HFF-Myc (cell line): ENCODE measurements around the gene HCRT.

ENCODE experiments used
- DNase-seq: peaks from one replicate; pipeline ENCODE4 v3.0.0-alpha.2; 2011; ENCODE audit warnings: low read depth; ENCODE audit errors: extremely low read depth
- H3K4me3 ChIP-seq: replicated peaks from 2 replicates; pipeline ENCODE4 v1.5.1; 2011; ENCODE audit warnings: low read depth, mild to moderate bottlenecking, control low read depth, low read length
- TF ChIP-seq, protein P1 (sequence below): IDR thresholded peaks from 2 replicates; pipeline ENCODE4 v1.5.1; 2012; ENCODE audit warnings: mild to moderate bottlenecking, low read depth, low read length, control low read depth; ENCODE audit errors: missing control alignments

Gene HCRT

DNA sequence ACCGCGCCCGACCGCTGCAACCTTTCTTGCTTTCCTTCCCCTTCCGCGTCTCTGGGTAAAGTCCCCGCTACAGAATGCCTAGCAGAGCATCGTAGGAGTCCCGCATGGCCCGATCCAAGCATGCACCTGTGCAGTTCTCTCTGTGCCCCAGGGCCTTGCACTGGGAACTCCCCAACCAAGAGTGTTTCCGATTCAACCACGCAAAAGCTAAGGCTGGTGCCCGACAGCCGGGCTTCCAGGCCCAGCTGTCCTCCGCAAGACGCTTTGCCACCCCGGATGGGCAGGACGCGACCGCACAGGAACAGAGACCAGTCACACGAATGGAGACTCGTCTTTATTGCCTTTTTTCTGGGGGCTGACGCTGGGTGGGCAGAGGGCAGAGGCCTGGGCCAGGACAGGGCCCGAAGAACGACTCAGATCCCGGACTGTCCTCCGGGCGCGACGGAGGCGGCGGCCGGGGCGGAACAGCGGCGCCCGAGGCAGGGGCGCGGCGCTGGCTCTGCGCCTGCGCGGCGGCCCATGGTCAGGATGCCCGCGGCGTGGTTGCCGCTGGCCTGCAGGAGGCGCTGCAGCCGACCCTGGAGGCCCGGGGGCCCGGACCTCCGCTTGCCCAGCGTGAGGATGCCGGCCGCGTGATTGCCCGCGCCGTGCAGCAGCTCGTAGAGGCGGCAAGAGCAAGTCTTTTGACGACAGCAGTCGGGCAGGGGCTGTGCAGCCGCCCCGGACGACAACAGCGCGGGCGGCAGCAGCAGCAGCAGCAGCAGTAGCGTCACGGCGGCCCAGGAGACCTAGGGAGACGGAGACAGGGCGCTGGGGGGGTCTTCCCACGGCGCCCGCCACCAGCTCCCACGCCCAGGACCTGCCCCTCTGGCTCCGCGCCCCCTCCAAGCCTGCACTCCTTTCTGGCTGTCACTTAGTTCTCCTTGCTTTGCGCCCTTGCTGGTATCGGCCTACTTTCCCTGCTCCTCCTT is 1.2 kb downstream of the HCRT start:
- TF ChIP-seq, protein P1, sequence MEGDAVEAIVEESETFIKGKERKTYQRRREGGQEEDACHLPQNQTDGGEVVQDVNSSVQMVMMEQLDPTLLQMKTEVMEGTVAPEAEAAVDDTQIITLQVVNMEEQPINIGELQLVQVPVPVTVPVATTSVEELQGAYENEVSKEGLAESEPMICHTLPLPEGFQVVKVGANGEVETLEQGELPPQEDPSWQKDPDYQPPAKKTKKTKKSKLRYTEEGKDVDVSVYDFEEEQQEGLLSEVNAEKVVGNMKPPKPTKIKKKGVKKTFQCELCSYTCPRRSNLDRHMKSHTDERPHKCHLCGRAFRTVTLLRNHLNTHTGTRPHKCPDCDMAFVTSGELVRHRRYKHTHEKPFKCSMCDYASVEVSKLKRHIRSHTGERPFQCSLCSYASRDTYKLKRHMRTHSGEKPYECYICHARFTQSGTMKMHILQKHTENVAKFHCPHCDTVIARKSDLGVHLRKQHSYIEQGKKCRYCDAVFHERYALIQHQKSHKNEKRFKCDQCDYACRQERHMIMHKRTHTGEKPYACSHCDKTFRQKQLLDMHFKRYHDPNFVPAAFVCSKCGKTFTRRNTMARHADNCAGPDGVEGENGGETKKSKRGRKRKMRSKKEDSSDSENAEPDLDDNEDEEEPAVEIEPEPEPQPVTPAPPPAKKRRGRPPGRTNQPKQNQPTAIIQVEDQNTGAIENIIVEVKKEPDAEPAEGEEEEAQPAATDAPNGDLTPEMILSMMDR: peak; percentile 65
- DNase-seq: no peak
- peak overlapping the region; percentile 42 for H3K4me3 ChIP-seq

DNA sequence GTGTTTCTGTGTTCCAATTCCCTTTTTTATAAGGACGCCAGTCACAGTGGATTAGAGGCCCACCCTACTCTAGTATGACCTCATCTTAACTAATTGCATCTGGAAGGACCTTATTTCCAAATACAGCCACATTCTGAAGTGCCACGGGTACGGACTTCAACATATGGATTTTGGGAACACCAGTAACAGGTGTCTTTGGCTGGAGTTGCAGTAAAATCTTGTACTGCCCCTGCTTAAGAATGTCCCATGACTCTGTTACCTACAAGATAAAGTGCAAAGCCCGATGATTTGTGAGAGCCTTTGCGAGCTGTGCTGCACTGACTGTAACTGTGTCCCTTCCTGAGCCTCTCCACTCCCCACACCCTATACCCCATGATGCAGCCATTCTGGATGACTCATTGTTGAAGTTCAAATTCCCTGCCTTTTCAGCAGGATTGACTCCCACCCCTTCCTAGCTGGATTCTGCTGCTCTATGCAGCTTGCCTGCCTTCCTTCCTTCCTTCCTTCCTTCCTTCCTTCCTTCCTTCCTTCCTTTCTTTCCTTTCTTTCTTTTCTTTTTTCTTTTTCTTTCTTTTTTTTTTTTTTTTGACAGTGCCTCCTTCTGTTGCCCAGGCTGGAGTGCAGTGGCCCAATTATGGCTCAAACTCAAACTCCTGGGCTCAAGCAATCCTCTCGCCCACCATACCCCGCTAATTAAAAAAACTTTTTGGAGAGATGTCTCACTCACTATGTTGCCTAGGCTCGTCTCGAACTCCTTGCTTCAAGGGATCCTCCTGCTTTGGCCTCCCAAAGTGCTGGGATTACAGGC is 2.1 kb downstream of the HCRT start:
- peak; percentile 31 for DNase-seq
- peak overlapping the region; percentile 42; the same call in 1 of the 2 replicates for H3K4me3 ChIP-seq
- TF ChIP-seq, protein P1: no peak

DNA sequence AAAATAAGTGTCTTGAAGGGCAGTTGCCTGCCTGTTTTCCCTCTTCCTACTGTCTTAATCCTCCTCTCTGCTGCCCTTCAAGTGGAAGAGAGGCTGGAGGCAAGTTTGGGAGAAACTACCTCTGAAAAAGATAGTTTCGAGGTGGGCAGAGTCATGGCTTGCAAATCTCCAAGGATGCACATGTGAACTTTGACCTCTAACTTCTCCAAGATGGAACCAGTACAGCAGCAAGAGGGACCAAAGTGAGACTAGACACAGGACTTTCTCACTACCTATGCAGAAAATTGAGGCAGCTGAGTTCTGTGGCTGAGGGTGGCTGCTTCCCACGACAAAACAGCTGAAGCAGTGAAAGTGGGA is 3.4 kb downstream of the HCRT start:
- no peak for DNase-seq
- TF ChIP-seq, protein P1: no peak
- H3K4me3 ChIP-seq: no peak overlapping the region

DNA sequence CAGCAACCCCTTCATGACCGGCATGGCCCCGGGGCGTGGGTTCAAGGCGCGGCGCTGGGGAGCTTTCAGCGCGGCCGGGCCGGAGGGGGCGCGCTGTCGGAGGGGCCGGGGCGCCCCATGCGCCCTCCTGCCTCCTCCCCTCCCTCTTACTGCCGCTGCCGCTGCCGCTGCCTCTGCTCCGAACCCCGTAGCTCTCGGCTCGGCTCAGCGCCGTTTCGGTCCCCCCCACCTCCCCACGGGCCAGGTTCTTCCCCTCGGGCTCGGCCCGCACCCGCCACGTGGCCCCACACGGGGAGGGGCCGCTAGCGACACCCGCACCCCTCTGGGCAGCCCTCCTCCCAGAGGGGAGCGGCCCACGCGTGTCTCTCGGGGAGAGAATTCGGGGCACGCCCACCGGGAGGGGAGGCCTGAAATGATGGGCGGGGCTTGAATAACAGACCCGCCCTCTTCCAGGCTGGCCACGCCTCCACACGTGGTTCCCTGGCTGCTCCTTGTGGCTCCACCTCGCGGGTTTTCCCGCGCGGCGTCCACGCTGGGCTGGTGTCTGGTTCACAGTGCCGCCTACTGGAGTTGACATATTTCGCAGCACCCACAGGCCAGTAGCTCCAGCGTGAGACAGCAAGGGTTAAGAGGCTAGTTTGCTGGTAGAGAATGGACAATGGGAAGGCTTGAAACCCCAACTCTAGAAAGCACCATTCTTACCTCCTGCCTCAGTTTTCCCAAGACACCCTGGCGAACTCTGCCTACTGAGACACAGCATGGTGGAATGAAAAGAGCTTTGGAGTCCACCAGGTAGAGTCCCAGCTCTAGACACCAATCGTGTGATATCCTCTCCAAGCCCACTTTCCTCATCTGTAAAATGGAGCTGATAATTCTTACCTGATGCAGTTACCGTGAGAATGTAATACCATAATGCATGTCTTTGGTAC is 4.1 kb downstream of the HCRT start, which contains the start of gene KCNH4:
Gene KCNH4, minus strand, starts transcription at position 221 of the 929 bp plus-strand sequence. Its CDS starts 197 bp downstream, at position 24.
- TF ChIP-seq, protein P1: peak; percentile 29
- DNase-seq: no peak
- peak within 1 kb of the TSS; percentile 11 for H3K4me3 ChIP-seq

DNA sequence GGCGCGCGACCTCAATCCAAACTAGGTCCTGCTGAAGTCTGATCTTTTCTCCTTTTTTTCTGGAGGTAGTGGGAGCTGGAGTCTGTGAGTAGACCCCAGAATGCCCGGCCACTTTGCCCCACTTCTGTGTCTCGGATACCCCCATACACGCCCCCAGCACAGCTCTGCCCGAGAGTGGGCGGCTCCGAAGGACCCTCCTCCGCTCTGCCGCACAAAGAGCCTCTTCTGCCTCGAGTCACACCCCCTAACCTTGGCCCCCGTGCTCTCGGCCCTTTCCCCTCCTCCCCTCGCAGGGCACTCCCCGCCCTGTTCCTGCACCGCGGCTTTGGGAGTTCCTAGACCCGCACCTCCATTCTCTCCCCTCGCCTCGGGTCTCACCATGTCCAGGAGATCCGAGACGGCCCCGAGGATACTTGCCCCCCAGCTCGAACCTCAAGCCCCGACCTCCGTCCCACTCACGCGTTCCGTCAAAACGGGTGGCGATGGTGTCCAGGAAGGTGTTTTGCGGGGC is 4.8 kb downstream of the HCRT start:
- DNase-seq: no peak
- H3K4me3 ChIP-seq: peak overlapping the region; percentile 11; the same call in 1 of the 2 replicates
- TF ChIP-seq, protein P1: no peak
